BLaER1 (cell line): Measurements from ENCODE around the gene LRRN3.
"Not testable (repeated sequence)": the region's sequence is repeated elsewhere in the genome, so short reads cannot be mapped to it uniquely, and the experiment has no call there.

Experiments used
- H3K27ac ChIP-seq: shearing (Covaris generic); formaldehyde crosslinking; 2 replicates; pipeline ENCODE4 v1.8.1; 2022
- H3K27me3 ChIP-seq: shearing (Covaris generic); formaldehyde crosslinking; 2 replicates; pipeline ENCODE4 v1.8.1; 2022
- H3K36me3 ChIP-seq: shearing (Covaris generic); formaldehyde crosslinking; 2 replicates; pipeline ENCODE4 v1.8.1; 2022
- H3K4me1 ChIP-seq: shearing (Covaris generic); formaldehyde crosslinking; 2 replicates; pipeline ENCODE4 v1.8.1; 2022
- H3K4me2 ChIP-seq: shearing (Covaris generic); formaldehyde crosslinking; 2 replicates; pipeline ENCODE4 v1.8.1; 2022
- H3K4me3 ChIP-seq: shearing (Covaris generic); formaldehyde crosslinking; 2 replicates; pipeline ENCODE4 v1.8.1; 2022
- H3K9ac ChIP-seq: shearing (Covaris generic); formaldehyde crosslinking; 2 replicates; pipeline ENCODE4 v1.8.1; 2022
- H3K9me3 ChIP-seq: shearing (Covaris generic); formaldehyde crosslinking; 2 replicates; pipeline ENCODE4 v1.8.1; 2022
- H4K20me1 ChIP-seq: shearing (Covaris generic); formaldehyde crosslinking; 2 replicates; pipeline ENCODE4 v1.8.1; 2022
- Cebpa-rat ChIP-seq: shearing (Covaris generic); IDR thresholded peaks from 2 replicates; pipeline ENCODE4 v1.8.1; 2022

The LRRN3 gene

GRCh38 chr7:111056371-111056770 lies 34.6 kb upstream of the LRRN3 start:
- Histone ChIP-seq H3K36me3 (no peaks in the 10 kb centered on the region), H3K4me2 (no peak overlapping the region), H3K4me3 (no peak overlapping the region), H3K9ac (no peak overlapping the region), H3K9me3 (no peaks in the 10 kb centered on the region), H3K27ac (no peak overlapping the region), H4K20me1 (no peaks in the 10 kb centered on the region), H3K27me3 (no peaks in the 10 kb centered on the region), H3K4me1 (no peaks in the 10 kb centered on the region; the same call in 1 of the 2 replicates)
- no peak for TF ChIP-seq Cebpa-rat

GRCh38 chr7:111057066-111057465 lies 33.9 kb upstream of the LRRN3 start:
- Histone ChIP-seq H3K4me1 (no peaks in the 10 kb centered on the region; the same call in 1 of the 2 replicates), H3K36me3 (no peaks in the 10 kb centered on the region), H3K4me2 (no peak overlapping the region), H3K9me3 (peaks cover 2% of the 10 kb centered on the region), H3K27me3 (no peaks in the 10 kb centered on the region), H4K20me1 (no peaks in the 10 kb centered on the region), H3K9ac (no peak overlapping the region), H3K27ac (no peak overlapping the region), H3K4me3 (no peak overlapping the region)
- no peak for TF ChIP-seq Cebpa-rat

GRCh38 chr7:111059833-111060232 lies 31.1 kb upstream of the LRRN3 start:
- no peak overlapping the region for H3K27ac ChIP-seq
- peaks cover 9% of the 10 kb centered on the region; the same call in 1 of the 2 replicates for H3K36me3 ChIP-seq
- H3K27me3 ChIP-seq = no peaks in the 10 kb centered on the region
- no peak overlapping the region for H3K4me2 ChIP-seq
- H3K4me3 ChIP-seq = no peak overlapping the region
- peaks cover 29% of the 10 kb centered on the region for H3K9me3 ChIP-seq
- H4K20me1 ChIP-seq = no peaks in the 10 kb centered on the region
- H3K4me1 ChIP-seq = no peaks in the 10 kb centered on the region
- no peak overlapping the region for H3K9ac ChIP-seq
- TF ChIP-seq Cebpa-rat = no peak

- Histone ChIP-seq H4K20me1 (no peaks in the 10 kb centered on the region), H3K9ac (no peak overlapping the region), H3K36me3 (peaks cover 9% of the 10 kb centered on the region; the same call in 1 of the 2 replicates), H3K4me1 (no peaks in the 10 kb centered on the region), H3K27me3 (no peaks in the 10 kb centered on the region), H3K27ac (no peak overlapping the region), H3K4me2 (no peak overlapping the region), H3K4me3 (no peak overlapping the region), H3K9me3 (peaks cover 48% of the 10 kb centered on the region)
- TF ChIP-seq Cebpa-rat = no peak
These were observed 27.8 kb upstream of the LRRN3 start for GRCh38 chr7:111063166-111063565.

- peaks cover 44% of the 10 kb centered on the region for H3K9me3 ChIP-seq
These were observed 23.7 kb upstream of the LRRN3 start for GRCh38 chr7:111067251-111067650.

GRCh38 chr7:111067682-111068081 lies 23.2 kb upstream of the LRRN3 start:
- Histone ChIP-seq H3K36me3 (peaks cover 8% of the 10 kb centered on the region; the same call in 1 of the 2 replicates), H3K4me3 (no peak overlapping the region), H4K20me1 (no peaks in the 10 kb centered on the region), H3K27me3 (no peaks in the 10 kb centered on the region), H3K9me3 (peaks cover 40% of the 10 kb centered on the region), H3K9ac (no peak overlapping the region), H3K4me2 (no peak overlapping the region), H3K27ac (no peak overlapping the region), H3K4me1 (no peaks in the 10 kb centered on the region)
- TF ChIP-seq Cebpa-rat = no peak

More at GRCh38 chr7:111067251-111067650, 23.7 kb upstream of the LRRN3 start:
- H3K4me1 ChIP-seq = no peaks in the 10 kb centered on the region
- H3K9ac ChIP-seq = no peak overlapping the region
- H4K20me1 ChIP-seq = no peaks in the 10 kb centered on the region
- H3K4me2 ChIP-seq = no peak overlapping the region
- no peak for TF ChIP-seq Cebpa-rat
- no peaks in the 10 kb centered on the region for H3K27me3 ChIP-seq
- no peak overlapping the region for H3K27ac ChIP-seq
- H3K4me3 ChIP-seq = no peak overlapping the region
- H3K36me3 ChIP-seq = peaks cover 9% of the 10 kb centered on the region; the same call in 1 of the 2 replicates

GRCh38 chr7:111068618-111069017 lies 22.3 kb upstream of the LRRN3 start:
- no peaks in the 10 kb centered on the region for H4K20me1 ChIP-seq
- no peaks in the 10 kb centered on the region for H3K36me3 ChIP-seq
- no peaks in the 10 kb centered on the region for H3K27me3 ChIP-seq
- H3K9ac ChIP-seq = no peak overlapping the region
- H3K4me2 ChIP-seq = no peak overlapping the region
- peaks cover 31% of the 10 kb centered on the region for H3K9me3 ChIP-seq
- TF ChIP-seq Cebpa-rat = no peak
- no peak overlapping the region for H3K27ac ChIP-seq
- H3K4me3 ChIP-seq = no peak overlapping the region
- peaks cover 2% of the 10 kb centered on the region; the same call in 1 of the 2 replicates for H3K4me1 ChIP-seq

GRCh38 chr7:111071556-111071955 lies 19.4 kb upstream of the LRRN3 start:
- H3K27ac ChIP-seq = no peak overlapping the region
- H3K27me3 ChIP-seq = no peaks in the 10 kb centered on the region
- no peaks in the 10 kb centered on the region for H3K36me3 ChIP-seq
- H3K4me1 ChIP-seq = peaks cover 6% of the 10 kb centered on the region; the same call in 1 of the 2 replicates
- H3K9me3 ChIP-seq = peaks cover 3% of the 10 kb centered on the region; the same call in 1 of the 2 replicates
- no peak for TF ChIP-seq Cebpa-rat
- H3K4me2 ChIP-seq = no peak overlapping the region
- H3K9ac ChIP-seq = no peak overlapping the region
- no peaks in the 10 kb centered on the region for H4K20me1 ChIP-seq
- H3K4me3 ChIP-seq = no peak overlapping the region

- not testable (repeated sequence) for H3K4me3 ChIP-seq, H3K27me3 ChIP-seq, H4K20me1 ChIP-seq, H3K9ac ChIP-seq, H3K4me1 ChIP-seq, H3K4me2 ChIP-seq, H3K36me3 ChIP-seq, H3K27ac ChIP-seq, H3K9me3 ChIP-seq
These were observed 18.3 kb upstream of the LRRN3 start for GRCh38 chr7:111072658-111073057.

GRCh38 chr7:111074071-111074747 lies 16.7 kb upstream of the LRRN3 start:
- Histone ChIP-seq H3K36me3 (no peaks in the 10 kb centered on the region), H3K27me3 (no peaks in the 10 kb centered on the region), H3K9me3 (no peaks in the 10 kb centered on the region), H3K4me1 (peaks cover 6% of the 10 kb centered on the region; the same call in 1 of the 2 replicates), H3K4me3 (no peak overlapping the region), H3K9ac (no peak overlapping the region), H4K20me1 (no peaks in the 10 kb centered on the region), H3K27ac (no peak overlapping the region), H3K4me2 (no peak overlapping the region)
- no peak for TF ChIP-seq Cebpa-rat
